ENCODE data around the gene DDX42. TPM values are rescaled to one million over a fixed set of nuclear protein-coding genes. Genes with fewer than 3 reads are reported as not detected.
"Not testable (repeated sequence)": the region's sequence is repeated elsewhere in the genome, so short reads cannot be mapped to it uniquely, and the experiment has no call there.

DDX42 gene
- total RNA-seq, 1 experiment from 2014 or later = 61.2 TPM

DNA sequence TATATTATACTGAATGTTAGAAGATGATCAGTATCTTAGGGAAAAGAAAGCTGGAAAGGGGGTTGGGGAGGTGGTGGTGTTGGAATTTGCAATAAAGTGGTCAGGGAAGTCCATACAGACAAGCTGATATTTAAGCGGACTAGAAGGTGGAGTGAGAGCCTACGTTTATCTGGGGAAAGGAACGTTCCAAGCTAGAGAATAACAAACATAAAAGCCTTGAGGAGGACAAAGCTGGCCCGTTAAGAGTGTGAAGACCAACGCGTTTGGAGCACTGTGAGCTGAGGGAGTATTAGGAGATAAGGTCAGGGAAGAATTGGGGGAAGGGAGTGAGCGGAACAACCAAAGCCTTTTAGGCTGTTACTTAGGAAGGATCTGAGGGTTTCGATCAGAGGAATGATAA lies 1.4 kb downstream of the DDX42 start:
- no peak for DNase-seq (ENCODE audit: extremely low read depth, low read depth)

DNA sequence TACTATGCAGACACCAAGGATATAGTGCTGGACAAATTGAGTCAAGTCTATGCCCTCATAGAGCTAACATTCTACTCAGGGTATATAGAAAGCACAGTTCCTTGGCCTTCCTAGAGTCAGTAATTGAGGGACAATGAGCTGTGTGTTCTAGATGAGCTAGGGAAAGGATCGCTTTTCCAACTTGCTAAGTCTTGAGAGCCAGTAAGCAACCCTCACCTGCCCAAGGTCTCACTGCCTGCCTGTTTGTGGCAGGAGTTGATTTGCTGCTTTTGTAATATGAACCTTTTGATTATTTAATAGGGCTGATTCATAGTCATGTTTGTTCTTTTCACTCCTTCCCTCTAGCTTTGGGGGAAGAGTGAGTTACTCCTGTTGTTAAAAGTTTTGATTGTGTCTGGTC lies 6.5 kb downstream of the DDX42 start:
- no peak for DNase-seq (ENCODE audit: extremely low read depth, low read depth)

DNA sequence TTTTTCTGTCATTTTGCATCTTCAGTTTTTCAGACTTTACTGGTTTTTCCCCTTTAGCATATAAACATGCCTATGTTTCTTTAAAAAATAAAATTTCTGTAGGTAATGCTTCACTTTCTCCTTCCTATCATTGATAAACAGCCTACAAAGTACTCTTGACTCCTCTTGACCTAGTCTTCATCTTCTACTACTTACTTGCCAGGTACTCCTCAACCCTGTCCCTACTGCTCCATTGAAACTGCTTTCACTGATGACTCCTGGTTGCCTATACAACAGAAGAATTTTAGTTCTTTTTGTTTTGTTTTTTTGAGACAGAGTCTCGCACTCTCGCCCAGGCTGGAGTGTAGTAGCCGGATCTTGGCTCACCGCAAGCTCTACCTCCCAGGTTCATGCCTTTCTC lies 7.0 kb downstream of the DDX42 start:
- no peak for DNase-seq (ENCODE audit: extremely low read depth, low read depth)

DNA sequence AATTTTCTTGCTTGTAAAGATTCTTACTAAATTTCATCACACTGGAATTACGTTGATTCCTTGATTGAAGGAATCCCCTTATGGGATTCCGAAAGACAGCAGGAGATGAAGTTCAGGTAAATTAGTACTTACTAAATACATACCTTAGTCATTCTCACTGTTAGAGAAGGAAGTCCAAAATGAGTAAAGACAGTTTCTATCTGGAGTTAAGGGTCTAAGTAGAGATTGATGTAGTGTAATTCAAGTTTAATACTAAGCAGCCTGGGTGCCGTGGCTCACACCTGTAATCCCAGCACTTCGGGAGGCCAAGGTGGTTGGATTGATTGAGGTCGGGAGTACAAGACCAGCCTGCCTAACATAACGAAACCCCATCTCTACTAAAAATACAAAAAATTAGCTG lies 9.6 kb downstream of the DDX42 start:
- no peak for DNase-seq (ENCODE audit: extremely low read depth, low read depth)

DNA sequence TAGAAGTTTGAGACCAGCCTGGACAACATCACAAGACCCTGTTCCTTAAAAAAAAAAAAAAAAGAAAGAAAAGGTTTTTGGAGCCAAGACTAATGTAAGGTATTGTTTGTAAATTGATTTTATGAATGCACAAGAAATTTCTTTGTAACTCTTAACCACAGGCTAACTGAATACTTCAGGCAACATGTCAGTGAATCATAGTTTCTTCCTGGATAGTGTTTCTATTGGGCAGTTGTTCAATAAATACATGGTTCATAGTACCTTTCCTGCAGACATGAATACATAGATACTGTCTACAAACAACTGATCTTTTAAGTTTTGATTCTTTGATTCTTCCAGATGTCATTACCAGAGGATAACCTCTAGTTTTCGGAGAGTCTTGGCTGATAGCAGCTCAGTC lies 11.6 kb downstream of the DDX42 start:
- no peak for DNase-seq (ENCODE audit: extremely low read depth, low read depth)

DNA sequence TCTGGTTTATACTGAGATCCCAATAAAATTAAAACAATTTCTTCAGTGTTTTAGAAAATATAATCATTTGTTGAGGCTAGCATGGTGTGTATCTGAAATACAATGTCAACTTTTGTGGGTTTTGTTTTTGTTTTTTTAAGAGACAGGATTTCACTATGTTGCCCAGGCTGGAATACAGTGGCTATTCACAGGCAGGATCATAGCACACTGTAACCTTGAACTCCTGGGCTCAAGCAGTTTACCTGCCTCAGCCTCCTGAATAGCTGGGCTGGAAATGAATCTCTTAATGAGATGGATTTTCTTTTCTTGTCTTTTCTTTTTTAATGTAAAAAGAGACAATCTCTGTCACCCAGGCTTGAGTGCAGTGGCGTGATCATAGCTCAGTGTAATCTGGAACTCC lies 12.1 kb downstream of the DDX42 start:
- no peak for DNase-seq (ENCODE audit: extremely low read depth, low read depth)

DNA sequence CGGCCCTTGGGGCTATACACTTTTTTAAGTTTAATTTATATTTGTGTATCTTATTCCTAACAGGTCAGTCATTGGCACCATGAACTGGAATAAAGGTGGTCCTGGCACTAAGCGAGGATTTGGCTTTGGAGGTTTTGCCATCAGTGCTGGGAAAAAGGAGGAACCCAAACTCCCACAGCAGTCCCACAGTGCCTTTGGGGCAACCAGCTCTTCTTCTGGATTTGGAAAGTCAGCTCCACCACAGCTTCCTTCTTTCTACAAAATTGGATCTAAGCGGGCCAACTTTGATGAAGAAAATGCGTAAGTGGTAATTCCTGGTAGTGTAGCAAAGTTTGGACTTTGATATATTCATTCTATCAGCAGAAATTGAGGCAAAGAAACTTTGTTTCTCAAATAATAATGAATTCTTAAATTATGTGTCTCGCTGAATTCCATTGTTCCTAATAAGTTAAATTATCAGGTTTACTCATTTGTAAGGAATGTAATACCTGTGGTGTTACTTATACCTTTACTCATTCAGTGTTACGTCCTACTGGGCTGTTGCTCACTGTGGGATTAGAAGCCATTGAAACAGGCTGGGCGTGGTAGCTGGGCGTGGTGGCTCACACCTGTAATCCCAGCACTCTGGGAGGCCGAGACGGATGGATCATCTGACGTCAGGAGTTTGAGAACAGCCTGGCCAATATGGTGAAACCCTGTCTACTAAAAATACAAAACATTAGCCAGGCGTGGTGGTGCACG lies 13.2 kb downstream of the DDX42 start:
- DNase-seq (ENCODE audit: extremely low read depth, low read depth) = no peak

DNA sequence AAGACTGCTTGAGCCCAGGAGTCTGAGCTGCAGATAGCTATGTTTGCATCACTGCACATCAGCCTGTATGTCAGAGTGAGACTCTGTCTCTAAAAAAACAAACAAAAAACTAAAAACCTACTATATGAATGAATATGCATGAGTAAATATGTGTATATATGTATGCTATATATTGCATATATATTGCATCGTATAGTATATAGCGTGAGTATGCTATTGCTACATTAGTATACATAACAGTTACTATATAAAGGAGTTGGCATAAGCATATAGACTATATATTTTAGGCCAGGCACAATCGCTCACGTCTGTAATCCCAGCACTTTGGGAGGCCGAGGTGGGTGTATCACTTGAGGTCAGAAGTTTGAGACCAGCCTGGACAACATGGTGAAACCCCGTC lies 16.1 kb downstream of the DDX42 start:
- DNase-seq (ENCODE audit: extremely low read depth, low read depth) = no peak

DNA sequence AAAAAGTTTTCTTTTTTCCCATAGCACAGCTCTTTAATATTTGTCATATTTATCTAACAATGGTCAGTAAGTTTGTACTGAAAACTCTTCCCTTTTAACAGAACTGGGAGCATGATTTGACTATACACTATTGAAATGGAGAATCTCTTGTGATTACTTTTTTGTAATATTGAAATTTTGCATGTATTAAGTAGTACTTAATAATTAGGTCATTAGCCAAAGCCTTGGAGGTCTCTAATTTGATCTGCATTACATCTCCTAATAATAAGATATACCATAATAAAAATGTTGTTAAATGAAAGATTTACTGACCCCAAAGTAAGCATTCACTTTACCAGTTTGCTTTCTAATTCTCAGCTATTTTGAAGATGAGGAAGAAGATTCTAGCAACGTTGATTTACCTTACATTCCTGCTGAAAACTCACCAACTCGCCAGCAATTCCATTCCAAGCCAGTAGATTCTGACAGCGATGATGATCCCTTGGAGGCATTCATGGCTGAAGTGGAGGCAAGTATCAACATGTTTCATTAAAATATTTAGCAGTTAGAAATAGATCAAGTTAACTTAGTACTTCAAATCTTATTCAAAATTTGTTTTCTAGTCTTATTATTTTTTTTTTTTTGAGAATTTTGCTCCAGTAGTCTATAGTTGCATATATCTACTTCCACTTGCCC lies 18.2 kb downstream of the DDX42 start:
- DNase-seq (ENCODE audit: extremely low read depth, low read depth) = no peak

DNA sequence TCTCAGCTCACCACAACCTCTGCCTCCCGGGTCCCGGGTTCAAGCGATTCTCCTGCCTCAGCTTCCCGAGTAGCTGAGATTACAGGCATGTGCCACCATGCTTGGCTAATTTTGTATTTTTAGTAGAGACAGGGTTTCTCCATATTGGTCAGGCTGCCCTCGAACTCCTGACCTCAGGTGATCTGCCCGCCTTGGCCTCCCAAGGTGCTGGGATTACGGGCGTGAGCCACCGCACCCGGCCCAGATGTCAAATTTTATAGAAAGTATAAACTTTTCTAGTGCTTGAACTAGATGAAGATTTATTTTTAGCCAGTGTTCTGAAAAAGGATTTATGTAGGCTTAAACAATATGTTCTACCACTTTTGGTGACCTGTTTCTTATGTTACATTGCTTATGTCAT lies 22.4 kb downstream of the DDX42 start:
- not testable (repeated sequence) for DNase-seq (ENCODE audit: extremely low read depth, low read depth)

DNA sequence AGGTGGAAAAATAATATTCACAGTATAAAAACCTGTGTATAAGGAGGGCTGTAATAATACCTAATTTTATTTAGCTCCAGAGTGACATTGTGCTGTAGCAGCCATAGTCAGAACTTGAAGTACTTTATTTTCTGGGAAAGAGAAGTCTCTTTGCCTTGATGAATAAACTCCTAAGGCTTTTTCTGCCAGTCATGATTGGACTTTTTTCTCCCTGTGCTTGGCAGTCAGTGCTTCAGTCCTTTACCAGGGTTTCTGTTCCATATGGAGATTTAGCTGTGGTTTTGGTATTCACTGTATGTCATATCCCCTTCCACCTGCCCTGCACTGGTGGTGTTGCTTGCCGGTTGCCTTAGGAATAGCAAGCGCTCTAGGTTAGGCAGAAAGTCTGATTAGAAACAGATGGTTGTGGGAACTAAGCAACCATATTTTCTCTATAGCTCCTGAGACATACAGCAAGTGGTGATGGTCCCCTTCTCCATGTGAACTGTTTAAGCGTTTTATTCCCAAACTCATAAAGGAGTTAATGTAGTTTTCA lies 24.7 kb downstream of the DDX42 start:
- no peak for DNase-seq (ENCODE audit: extremely low read depth, low read depth)

DNA sequence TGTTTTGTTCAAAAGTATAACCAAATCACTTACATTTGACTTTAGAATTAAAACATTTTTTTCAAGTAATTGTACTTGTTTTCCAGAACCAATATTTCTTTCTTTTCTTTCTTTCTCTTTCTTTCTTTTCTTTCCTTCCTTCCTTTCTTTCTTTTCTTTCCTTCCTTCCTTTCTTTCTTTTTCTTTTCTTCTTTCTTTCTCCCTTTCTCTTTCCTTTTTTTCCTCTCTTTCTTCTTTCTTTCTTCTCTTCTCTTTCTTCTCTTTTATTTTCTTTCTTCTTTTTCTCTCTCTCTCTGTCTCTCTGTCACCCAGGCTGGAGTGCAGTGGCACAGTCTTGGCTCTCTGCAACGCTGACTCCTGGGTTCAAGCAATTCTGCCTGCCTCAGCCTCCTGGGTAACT lies 26.8 kb downstream of the DDX42 start:
- DNase-seq (ENCODE audit: extremely low read depth, low read depth) = no peak

DNA sequence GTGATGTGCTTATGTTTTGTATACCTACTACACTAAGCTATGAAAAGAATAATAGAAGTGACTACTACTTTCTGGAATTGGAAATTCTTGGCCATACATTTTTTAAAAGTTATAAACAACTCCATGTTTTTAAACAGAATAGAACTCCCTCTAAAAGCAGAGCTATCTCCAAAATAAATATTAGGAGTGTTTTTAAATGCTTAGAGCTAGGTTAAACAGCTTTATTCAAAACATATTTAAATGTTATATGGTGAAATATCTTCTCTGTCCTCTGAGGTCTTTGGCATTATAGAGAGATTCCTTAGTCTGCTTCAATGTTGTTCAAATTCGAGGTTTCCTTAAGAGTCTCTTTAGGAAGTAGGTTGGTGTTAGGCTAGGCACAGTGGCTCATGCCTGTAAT lies 30.4 kb downstream of the DDX42 start:
- DNase-seq (ENCODE audit: extremely low read depth, low read depth) = no peak

DNA sequence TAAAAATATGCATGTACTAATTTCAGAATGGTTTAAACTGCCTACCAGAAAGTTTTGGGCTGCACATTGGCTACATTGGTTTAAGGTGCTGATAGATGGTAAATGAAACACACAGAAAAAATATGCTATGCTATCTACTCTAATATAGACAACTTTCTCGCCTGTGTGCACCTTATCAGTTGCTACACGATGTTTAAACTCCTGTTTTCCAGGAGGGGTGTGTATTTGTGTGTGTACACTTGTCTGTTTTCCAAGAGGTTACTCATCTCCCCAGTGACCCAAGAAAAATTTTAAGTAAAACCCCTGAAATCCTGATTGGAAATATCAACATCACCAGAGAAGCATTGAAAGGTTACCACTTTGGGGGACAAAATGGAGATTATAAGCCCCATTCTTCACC lies 31.6 kb downstream of the DDX42 start:
- DNase-seq (ENCODE audit: extremely low read depth, low read depth) = no peak

DNA sequence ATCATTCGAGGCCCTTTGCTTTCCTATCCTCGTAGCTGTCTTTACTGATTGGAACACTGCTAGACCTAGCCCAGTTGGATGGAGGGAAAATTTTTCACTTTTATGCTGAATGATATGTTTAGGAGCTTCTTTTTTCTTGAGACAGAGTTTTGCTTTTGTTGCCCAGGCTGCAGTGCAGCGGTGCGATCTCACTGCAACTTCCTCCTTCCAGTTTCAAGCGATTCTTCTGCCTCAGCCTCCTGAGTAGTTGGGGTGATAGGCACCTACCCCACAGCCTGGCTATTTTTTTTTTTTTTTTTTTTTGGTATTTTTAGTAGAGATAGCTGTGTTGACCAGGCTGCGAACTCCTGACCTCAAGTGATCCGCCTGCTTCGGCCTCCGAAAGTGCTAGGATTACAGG lies 36.0 kb downstream of the DDX42 start:
- no peak for DNase-seq (ENCODE audit: extremely low read depth, low read depth)

DNA sequence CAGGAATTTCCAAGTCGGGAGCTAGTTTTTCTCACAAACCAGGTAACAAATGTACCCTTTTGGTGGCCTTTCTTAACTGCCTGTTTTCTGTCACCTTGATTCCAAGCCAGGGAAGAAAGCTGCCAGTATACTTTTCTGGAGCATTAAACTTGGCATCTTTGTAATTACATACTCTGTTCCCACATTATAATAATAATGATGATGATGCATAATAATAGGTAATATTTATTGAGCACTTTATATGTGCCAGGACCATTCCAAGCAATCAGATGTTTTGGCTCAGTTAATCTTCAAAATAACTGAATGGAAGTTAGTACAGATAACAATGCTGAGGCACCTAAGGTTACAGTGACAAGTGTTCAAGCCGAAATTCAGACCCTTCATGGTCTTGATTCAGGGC lies 42.2 kb downstream of the DDX42 start:
- DNase-seq (ENCODE audit: extremely low read depth, low read depth) = no peak

DNA sequence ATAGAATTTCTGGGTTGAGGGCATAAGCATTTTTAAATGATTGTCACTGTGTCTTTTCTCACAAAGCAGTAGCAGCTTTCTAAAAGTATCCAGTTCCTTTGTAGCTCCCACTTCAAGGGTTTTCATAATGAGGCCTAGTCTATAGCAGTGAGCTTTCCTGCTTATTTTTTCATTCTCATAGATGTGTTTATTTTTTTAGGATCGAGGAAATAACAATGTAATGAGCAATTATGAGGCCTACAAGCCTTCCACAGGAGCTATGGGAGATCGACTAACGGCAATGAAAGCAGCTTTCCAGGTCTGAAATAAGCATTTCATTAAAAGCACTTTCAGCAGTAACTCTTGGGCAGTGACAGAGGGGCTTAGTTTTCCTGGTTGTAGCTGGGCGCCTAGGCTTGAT lies 42.7 kb downstream of the DDX42 start:
- DNase-seq (ENCODE audit: extremely low read depth, low read depth) = no peak

DNA sequence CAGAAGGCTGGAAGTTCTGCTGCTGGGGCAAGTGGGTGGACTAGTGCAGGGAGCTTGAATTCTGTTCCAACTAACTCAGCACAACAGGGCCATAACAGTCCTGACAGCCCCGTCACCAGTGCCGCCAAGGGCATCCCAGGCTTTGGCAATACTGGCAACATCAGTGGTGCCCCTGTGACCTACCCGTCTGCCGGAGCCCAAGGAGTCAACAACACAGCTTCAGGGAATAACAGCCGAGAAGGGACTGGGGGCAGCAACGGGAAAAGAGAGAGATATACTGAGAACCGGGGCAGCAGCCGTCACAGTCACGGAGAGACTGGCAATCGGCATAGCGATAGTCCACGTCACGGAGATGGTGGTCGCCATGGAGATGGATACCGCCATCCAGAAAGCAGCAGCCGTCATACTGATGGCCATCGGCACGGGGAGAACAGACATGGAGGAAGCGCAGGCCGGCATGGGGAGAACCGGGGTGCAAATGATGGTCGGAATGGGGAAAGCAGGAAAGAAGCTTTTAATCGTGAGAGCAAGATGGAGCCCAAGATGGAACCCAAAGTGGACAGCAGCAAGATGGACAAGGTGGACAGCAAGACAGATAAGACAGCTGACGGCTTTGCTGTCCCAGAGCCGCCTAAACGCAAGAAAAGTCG lies 43.9 kb downstream of the DDX42 start:
- DNase-seq (ENCODE audit: extremely low read depth, low read depth) = no peak

DNA sequence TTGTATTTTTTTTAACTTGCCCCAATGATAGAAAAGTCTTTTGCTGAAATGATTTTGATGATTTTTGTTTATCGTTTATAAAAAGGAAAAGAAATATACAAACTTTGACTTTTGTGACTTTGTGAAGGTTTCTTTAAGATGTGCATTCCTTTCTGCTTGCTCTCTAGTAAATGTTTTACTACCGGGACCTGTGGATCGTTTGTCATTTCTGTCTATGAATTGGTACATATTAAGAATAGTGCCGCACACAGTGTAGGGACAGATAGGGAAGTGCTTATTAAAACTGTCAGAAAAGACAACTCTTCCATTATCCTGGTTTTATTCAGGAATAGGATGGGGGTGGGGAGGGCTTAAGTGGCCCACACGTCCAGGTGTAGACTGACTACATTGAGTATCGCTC lies 45.2 kb downstream of the DDX42 start:
- no peak for DNase-seq (ENCODE audit: extremely low read depth, low read depth)

DNA sequence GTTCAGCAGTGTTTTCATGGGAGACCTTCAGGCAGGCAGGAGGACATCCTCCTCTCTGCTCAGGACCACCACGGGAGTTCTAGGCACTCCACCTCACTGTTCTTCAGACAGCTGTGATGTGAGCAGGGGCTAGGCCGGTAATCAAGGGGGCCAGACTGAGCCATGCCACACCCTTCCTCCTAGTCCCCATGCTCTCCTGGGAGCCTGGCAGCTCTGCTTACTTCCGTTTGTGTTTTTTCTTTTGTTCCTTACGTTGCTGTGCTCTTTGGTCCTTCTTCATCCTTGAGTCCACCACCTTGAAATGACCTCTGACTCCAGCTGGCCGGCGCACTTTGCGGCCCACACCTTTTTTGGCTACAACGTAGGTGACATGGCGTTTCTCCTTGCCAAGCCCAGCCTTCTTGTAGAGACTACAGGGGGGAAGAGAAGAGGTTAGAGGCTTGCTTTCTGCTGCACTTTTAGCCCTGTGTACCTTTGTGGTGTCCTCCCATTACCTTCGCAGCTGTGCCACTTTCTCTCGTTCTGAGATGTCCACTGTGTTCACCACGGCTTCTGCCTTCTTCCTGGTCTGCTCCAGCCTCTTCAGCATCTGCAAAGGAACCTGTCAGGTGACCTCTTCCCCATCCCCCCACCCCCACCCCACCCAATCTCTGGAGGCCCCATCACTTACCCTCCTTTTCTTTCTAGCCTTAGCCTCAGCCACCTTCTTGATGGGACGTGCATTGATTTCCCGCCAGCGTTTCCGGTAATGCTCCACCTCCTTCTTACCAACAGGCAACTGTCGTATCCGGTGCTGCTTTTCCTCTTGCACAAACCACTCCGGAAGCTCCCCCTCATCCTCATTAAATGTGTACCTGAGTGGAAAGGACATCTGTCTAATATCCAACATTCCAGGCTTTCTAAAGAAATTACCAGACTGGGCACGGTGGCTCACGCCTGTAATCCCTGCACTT lies 45.9 kb downstream of the DDX42 start:
- no peak for DNase-seq (ENCODE audit: extremely low read depth, low read depth)
